ENCODE results near the gene MIEN1. TPM values are rescaled to one million over a fixed set of nuclear protein-coding genes. Genes with fewer than 3 reads are reported as not detected.

Gene MIEN1
- total RNA-seq, 2 donors from 2014 or later: 74.1 to 103 TPM

DNA sequence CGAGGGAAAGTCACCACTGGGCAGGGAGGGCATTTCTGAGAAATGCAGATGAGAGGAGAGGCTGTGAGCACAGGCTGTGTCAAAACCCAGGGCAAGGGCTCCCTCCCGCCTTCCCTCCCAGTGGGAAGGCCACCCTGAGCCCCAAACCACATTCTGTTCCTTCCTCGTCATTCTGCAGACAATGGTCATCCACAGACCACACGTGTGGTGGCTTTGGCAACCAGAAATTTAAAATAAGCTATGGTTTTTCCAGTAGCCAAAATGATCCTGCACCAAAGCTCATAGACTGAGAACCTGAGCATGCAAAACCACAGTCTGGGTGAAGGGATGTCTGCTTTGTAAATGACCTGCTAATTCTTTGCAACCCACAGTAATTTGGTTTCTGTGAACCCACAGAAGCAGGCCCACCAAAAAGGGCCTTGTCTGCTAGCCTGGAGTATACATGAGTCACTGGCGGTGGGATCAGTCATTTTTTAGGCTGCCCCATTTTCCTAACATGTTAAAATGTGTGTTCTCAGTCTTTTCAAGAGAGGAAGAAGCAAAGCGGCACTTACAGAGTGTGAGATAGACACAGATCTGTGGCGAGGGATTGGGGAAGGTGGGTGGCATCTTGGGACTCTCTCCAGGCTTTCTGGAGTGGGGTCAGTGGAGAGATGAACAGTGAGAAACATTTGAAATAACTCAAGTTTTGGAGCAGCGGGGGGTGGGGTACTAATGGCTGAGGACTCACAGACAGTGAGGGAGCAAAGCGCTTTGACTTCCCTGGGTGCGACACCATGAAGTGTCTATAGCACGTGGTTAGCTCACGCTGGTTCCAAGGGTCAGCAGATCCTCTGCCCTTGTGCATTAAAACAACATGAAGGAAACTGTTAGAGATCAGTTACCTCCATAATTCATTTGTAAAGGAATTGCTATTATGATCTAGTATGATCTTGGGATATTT, 27.9 kb upstream of the MIEN1 start:
- no peak overlapping the region for H3K9ac ChIP-seq (ENCODE audit: low read depth in 2 of 2, low read length in 2 of 2)
- DNase-seq: no peak
- TF ChIP-seq CTCF (IDR thresholded peaks at IDR 0.05): no peak
- H3K4me1 ChIP-seq: no peaks in the 10 kb centered on the region
- H3K36me3 ChIP-seq: no peaks in the 10 kb centered on the region
- no peak overlapping the region for H3K27ac ChIP-seq
- H3K4me3 ChIP-seq: no peak overlapping the region
- intact Hi-C loops (cut with DNase I): no loop called here
- no peaks in the 10 kb centered on the region for H3K9me3 ChIP-seq
- no peaks in the 10 kb centered on the region for H3K27me3 ChIP-seq

GRCh38 chr17:39757176-39757662, 26.9 kb upstream of the MIEN1 start:
- no peak for TF ChIP-seq CTCF (IDR thresholded peaks at IDR 0.05)

GRCh38 chr17:39756380-39757079, 26.2 kb upstream of the MIEN1 start:
- no peaks in the 10 kb centered on the region for H3K36me3 ChIP-seq
- H3K9ac ChIP-seq (ENCODE audit: low read depth in 2 of 2, low read length in 2 of 2): no peak overlapping the region
- no peaks in the 10 kb centered on the region for H3K9me3 ChIP-seq
- no peak overlapping the region for H3K4me3 ChIP-seq
- no peaks in the 10 kb centered on the region for H3K27me3 ChIP-seq
- peak overlapping the region; percentile 81 for H3K27ac ChIP-seq
- intact Hi-C loops (cut with DNase I): no loop called here
- TF ChIP-seq CTCF (IDR thresholded peaks at IDR 0.05): no peak
- H3K4me1 ChIP-seq: no peaks in the 10 kb centered on the region
- no peak for DNase-seq

More at GRCh38 chr17:39757176-39757662, 26.9 kb upstream of the MIEN1 start:
- no peak overlapping the region for H3K4me3 ChIP-seq
- H3K9ac ChIP-seq (ENCODE audit: low read depth in 2 of 2, low read length in 2 of 2): no peak overlapping the region
- H3K9me3 ChIP-seq: no peaks in the 10 kb centered on the region
- no peaks in the 10 kb centered on the region for H3K27me3 ChIP-seq
- no peak overlapping the region for H3K27ac ChIP-seq
- H3K4me1 ChIP-seq: no peaks in the 10 kb centered on the region
- no peaks in the 10 kb centered on the region for H3K36me3 ChIP-seq
- no peak for DNase-seq
- intact Hi-C loops (cut with DNase I): no loop called here

DNA sequence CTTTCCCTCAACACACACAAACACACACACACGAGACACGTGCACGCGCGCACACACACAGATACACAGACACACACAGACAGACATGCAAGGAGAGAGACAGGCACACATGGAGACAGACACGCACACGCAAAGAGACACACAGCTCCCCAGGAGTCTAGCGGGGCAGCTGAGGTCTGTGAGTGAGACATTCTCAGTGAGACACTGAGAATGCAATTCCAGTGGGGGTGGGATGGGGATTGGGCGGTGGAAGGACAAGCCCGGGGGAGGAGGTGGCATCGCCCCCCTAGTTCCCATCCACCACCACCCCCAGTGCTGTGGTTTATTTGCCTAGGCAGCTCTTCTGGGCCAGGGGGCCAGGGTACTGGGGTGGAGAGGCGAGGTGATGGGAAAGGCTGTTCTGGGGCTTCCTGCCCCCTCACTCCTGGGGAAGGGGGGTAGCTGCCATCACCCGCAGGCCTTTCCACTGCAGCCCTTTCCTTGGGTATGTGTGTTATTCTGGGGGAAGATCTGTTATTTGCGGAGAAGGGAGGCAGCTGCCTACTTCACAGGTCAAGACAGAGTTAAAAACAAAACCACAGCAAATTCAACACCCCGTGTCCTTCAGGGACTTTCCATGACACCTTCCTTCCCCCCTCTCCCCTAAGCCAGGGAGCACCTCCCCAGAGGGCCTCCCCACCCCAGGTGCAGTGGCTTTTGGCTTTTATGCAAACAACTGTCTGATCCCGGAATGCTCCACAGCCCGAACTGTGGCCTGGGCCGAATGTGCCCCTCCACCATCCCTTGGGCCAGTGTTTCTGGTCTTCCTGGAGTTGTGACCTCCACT, 25.4 kb upstream of the MIEN1 start:
- Histone ChIP-seq H3K9ac (ENCODE audit: low read depth in 2 of 2, low read length in 2 of 2) (peak overlapping the region in 1 of 2 donors; percentile 87), H3K9me3 (no peaks in the 10 kb centered on the region), H3K27me3 (no peaks in the 10 kb centered on the region), H3K4me3 (peak overlapping the region; percentile 51), H3K4me1 (no peaks in the 10 kb centered on the region), H3K36me3 (no peaks in the 10 kb centered on the region), H3K27ac (peak overlapping the region; percentile 81)
- intact Hi-C loops (cut with DNase I): no loop called here
- DNase-seq: no peak
- TF ChIP-seq CTCF (IDR thresholded peaks at IDR 0.05): no peak
